GM18502 (cell line): Measurements from ENCODE around the gene VRK3.
A peak's percentile ranks its signal among the peaks of the same experiment; 100 is the strongest.

Experiments
- ATAC-seq: cut with Tn5 transposase; IDR thresholded peaks from one replicate; pipeline ENCODE4 v1.9.1; 2021; ENCODE audit warnings: mild to moderate bottlenecking; ENCODE audit not compliant: unreplicated experiment, poor library complexity

The VRK3 gene

DNA sequence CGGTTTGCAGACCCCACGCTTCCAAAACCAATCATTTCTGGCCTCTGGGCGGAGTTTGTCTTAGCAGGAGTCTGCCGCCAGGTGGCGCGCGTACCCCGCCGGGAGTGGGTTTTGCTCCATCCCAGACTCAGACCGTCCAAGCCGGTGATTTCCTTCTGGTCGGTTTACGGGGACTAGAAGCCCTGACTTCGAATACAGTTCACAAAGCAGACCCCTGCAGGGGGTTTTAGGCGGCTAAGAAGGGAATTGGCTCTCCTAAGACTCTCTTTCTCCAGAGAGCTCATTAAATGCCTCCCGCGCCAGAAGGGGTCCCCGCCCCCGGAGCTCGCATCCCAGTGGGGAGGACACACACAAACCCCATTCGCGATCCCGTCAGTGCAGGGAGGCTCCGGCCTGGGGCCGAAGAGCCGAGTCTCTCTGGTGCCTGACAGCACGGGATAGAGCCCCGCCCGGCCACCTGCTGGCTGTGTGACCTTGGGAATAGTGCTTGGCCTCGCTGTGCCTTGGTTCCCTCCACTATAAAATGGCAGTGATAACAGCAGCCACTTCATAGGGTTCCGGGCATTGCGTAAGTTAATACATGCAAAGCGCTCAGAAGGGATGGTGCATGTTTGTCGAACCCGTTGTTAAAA lies 87.3 kb downstream of the VRK3 start:
- no peak for ATAC-seq

DNA sequence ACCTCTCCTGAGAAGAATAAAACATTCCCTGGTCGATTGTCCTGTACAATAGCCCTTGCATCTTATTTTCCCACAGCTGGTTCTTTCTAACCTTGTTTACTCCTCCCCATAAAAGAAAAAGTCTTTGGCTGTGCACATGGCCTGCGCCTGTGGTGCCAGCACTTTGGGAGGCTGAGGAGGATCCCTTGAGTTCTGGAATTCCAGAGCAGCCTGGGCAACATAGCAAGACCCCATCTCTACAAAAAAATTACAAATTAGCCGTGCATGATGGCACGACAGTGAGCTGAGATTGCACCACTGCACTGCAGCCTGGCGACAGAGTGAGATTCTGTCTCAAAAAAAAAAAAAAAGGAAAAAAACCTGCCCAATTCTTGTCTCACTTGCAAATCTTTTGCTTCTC lies 88.6 kb downstream of the VRK3 start:
- ATAC-seq, result no peak

DNA sequence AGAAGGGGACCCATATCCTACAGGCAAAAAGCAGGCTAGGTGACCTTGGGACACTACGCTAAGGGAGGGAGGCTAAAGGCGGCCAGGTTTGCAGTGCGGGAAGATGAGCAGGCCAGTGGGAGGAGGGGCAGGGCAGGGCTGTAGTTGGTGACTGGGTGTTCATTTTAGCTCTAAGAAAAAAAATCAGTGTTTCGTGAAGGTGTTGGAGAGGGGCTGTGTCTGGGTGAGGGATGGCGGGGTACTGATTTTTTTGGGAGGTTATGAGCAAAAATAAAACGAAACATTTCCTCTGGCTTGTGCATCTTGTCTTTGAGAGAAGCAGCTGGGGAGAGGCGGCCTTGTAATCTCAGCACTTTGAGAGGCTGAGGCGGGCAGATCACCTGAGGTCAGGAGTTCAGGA lies 91.5 kb downstream of the VRK3 start:
- no peak for ATAC-seq

DNA sequence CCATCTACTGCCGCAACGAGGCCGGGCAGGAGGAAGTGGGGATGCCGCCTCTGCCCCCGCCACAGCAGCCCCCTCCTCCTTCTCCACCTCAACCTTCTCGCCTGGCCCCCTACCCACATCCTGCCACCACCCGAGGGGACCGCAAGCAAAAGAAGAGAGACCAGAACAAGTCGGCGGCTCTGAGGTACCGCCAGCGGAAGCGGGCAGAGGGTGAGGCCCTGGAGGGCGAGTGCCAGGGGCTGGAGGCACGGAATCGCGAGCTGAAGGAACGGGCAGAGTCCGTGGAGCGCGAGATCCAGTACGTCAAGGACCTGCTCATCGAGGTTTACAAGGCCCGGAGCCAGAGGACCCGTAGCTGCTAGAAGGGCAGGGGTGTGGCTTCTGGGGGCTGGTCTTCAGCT lies 92.4 kb downstream of the VRK3 start:
- ATAC-seq, result no peak

DNA sequence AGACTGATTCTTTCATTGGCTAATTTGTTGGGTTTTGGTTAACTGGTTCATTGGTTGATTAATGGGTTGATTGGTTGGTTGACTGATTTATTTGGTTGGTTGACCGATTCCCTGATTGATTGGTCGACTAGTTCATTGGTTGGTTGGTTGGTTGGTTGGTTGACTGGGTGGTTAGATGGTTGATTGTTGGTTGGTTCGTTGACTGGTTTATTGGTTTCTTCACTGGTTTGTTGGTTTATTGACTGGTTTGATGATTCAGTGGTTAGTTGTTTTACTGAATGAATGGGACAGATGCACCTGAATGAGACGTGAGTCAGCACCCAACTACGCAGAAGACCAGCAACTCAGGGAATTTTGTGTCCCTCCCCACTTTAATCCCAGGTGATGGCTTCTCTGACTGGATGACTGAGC lies 93.1 kb downstream of the VRK3 start:
- ATAC-seq, result no peak

DNA sequence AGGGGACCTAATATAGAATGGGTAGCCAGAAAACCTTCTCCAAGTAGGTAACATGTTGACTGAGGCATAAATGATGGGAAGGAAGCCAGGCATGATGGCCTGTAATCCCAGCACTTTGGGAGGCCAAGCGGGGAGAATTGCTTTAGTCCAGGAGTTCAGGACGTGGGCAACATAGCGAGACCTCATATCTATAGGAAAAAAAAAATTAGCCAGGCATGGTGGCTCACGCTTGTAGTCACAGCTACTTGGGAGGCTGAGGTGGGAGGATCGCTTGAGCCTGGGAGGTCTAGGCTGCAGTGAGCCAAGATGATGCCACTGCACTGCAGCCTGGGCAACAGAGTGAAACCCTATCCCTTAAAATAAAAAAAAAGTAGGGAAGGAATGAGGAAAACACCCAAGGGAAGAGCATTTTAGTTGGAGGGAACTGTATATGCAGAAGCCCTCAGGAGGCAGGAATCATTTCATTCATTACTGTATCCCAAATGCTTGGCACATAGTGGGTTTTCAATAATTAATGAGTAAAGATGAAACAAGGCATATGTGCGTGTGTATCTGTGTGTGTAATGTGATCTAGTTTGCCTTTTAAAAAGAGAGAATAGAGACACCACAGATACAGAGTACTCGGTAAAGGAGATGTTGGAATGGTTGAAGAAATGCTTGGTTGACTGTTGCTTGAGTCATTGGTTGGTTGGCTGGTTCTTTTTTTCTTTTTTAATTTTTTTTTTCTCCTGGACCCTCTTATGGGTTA lies 93.7 kb downstream of the VRK3 start:
- no peak for ATAC-seq

DNA sequence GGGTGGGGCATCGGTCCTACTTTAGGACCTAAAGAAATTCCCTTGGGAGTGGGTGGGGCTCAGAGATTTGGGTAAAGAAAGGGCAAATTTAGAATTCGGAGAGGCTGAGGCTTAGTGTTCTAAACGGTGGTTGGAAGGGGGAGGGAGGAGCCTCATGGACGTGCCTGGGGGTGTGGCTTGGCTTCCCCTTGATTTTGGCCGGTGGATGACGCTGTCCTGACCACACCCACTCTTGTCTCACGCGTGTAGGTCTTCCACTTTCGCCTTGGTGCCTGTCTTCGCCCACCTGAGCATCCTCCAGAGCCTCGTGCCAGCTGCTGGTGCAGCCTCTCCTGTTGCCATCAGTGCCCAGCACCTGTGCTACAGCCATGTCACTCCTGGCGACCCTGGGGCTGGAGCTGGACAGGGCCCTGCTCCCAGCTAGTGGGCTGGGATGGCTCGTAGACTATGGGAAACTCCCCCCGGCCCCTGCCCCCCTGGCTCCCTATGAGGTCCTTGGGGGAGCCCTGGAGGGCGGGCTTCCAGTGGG lies 94.6 kb downstream of the VRK3 start:
- ATAC-seq, result no peak

DNA sequence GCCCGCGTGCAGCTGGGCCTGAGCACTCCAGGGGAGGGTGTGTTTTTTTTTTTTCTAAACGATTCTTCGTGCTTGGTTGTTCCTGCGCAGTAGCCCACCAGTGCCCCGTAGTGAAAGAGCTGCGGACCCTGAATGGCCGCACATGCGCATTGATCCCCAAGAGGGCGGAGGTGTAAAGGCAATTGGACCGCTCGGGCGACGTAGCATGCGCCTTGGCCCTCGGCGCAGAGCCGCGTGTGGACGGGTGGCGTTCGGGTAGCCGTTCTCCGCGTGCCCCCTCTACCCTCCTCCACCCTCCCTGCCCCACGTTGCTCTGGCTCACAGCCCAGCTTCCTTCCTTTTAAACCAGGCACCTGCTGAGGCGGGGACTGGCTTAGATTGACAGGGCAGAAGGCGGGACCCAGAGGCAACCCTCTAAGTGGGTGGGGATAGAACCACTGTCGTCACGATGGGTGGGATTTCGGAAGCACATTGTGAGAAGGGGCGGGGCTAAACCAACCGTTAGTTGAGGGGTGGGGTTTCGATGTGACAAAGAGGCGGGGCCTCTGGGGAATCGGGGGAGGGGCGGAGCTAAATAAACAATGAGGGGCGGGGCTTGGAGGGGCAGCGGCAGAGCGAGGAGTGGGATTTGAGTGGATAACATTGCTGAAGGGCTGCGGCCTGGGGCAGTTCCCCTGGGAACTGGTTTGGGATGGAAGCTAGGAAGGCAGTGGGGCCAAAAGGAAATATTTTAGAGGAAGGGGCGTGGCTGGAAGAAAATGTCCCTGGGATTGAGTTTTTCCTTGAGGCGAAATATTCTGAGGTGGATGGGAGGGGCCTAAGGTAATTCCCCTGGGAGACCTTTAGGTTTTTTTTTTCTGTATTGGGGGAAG lies 95.3 kb downstream of the VRK3 start:
- peak; percentile 67 for ATAC-seq

DNA sequence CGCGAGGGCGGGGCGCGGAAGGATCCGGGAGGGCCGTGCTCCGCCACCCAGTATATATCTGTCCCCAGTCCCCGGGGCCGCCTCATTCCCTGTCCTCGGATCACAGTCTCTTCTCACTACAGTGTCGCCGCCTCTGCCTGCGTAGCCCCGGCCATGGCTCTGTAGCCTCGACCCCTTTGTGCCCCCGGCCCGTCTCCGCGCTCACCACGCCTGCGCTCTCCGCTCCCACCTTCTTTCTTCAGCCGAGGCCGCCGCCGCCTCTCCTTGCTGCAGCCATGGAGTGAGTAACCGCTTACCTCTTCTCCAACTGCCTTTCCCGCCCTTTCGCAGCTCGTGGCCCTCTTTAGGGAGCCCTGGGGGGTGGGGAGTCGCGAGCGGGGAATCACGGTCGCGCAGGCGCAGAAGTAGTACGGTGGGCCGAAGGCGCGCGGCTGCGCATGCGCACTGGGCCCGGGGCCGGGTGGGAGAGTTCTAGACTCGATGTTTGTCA lies 96.0 kb downstream of the VRK3 start, which contains the start of the genes ATF5 and NUP62:
TSS of gene ATF5 (plus strand) at position 85 of the 490 bp plus-strand sequence. CDS start 1,646 bp downstream, outside the sequence.
TSS of gene NUP62 (minus strand) at position 384 of the 490 bp plus-strand sequence. CDS start 19,697 bp downstream, outside the sequence.
- ATAC-seq, result peak; percentile 50

DNA sequence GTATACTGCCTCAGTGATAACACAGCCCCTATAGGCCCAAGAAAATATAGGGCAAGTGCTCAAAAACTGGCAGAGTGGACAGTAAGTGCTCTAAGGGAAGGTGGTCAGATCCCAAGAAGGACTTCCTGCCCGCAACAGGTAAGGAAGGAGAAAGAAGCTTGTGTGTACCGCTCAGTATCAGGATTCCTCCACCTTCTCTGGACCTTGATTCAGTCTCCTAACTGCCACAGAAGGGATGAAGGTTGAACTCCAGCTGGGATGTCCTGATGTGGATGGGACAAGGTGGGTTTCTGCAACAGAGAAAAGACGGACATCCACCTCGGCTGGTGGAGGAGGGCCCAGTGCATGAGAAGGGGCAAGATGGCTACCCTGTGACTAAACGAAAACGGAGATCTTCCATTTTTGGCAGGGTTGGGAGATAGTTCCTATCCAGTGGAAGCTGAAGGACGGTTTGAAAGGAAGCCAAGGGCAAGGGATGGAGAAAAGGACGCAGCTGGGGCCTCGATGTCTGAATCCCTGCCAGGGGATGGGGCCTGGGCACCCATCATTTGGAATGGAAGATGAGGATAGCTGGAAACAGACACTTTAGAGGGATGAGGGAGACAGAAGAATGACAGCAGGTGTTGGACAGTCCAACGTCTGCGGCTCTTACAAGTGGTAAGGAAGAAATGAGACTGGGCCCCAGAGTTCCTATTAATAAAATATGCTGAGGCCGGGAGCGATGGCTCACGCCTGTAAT lies 97.5 kb downstream of the VRK3 start:
- ATAC-seq, result no peak

DNA sequence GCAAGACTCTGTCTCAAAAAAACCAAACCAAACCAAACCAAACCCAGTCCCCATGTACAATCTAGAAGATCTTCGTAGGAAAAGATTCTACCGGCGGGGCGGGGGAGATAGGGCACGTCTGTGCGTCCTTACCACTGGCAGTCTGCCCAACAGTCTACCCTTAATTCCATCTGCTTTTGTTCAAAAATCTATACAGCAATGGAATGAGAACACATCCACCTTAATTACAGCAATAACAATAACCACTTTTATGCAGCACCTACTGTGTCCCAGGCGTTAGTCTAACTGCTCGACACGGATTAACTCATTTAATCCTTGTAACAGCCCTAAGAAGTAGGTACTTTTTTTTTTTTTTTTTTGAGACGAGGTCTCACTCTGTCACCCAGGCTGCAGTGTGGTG lies 98.7 kb downstream of the VRK3 start:
- ATAC-seq, result no peak
